NOMO-1 (cell line): Measurements from ENCODE around the gene OR2M4.
"Not testable (repeated sequence)": the region's sequence is repeated elsewhere in the genome, so short reads cannot be mapped to it uniquely, and the experiment has no call there.

Experiments used
- DNase-seq, 2 experiments: peaks; one replicate each; lab custom pipeline; 2025; ENCODE audit not compliant: unreplicated experiment in 2 of 2; lab: John Stamatoyannopoulos, UW

Gene OR2M4

GRCh38 chr1:248231117-248231516 is at the start of gene OR2M4:
Gene OR2M4 (plus strand): TSS chr1:248231417. CDS start chr1:248238929, 7,512 bp downstream.
- DNase-seq: no peak

GRCh38 chr1:248183996-248184395 is 47.2 kb upstream of the OR2M4 start:
- DNase-seq: no peak

DNA sequence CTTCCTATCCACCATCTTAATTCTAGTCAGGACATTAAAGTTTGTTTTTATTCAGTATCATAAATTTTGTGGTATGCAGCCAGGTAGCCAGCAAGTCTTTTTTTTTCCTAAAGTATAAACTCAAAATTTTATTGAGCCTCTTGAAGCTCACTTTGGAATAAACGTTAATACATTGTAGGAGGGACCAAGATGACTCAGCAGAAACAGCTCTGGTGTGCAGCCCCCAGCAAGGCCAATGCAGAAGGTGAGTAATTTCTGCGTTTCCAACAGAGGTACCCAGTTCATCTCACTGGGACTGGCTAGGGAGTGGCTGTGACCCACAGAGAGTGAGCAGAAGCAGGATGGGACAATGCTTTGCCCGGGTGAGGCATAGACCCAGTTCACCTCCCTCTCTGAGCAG is 43.9 kb upstream of the OR2M4 start:
- DNase-seq: no peak

DNA sequence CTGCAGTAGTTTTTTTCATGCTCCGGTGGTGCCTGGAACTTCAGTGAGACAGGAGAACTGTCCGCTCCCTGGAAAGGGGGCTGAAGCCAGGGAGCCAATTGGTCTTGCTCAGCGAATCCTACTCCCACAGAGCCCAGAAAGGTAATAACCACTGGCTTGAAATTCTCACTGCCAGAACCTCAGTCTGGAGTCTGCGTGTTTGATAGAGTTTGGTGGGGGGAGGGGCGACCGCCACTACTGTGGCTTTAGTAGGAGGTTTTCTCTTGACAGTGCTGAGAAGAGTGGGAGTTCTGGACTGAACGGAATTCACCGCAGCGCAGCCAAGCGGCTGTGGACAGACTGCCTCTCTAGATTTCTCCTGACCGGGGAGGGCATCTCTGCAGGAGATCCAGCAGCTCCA is 42.2 kb upstream of the OR2M4 start:
- DNase-seq: no peak

- DNase-seq: no peak
These were observed 37.1 kb upstream of the OR2M4 start for GRCh38 chr1:248194117-248194516.

DNA sequence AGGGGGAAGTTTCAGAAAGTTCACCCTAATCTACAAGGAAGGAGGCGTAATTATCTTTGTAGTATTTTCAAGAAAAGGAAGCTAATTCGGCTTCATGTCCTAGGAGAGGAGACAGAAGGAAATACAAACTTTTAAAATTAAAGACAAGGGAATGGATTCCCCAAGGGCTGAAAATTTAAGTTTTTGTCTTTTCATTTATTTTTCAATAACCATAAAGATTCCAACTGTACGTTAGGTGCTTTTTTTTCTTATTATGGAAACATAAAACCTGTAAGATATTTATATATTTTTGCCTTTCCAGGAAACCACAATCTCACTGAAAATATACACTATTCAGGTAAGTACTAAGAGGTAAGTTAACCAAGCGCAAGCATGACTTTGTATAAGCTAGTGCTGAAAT is 34.3 kb upstream of the OR2M4 start, which contains the start of gene OR2M3:
TSS of gene OR2M3 (plus strand) at position 301 of the 400 bp plus-strand sequence. CDS start 5,803 bp downstream, outside the sequence.
- no peak for DNase-seq

GRCh38 chr1:248215880-248216279 is 15.3 kb upstream of the OR2M4 start:
- no peak for DNase-seq

DNA sequence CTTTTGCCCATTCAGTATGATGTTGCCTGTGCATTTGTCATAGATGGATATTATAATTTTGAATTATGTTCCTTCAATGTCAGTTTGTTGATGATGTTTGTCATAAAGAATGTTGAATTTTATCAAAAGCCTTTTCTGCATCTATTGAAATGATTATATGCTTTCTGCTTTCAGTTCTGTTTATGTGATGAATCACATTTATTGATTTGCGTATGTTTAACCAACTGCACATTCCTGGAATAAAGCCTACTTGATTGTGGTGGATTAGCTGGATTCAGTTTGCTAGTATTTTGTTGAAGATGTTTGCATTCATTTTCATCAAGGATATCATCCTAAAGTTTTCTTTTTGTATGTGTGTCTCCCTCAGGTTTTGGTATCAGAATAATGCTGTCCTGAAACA is 5.7 kb upstream of the OR2M4 start:
- no peak for DNase-seq

- DNase-seq: no peak
These were observed 1.8 kb upstream of the OR2M4 start for GRCh38 chr1:248229360-248229908.

GRCh38 chr1:248239478-248239877 is 8.3 kb downstream of the OR2M4 start:
- DNase-seq: no peak

- peak; percentile 51 to 64 for DNase-seq
These were observed 12.0 kb downstream of the OR2M4 start for GRCh38 chr1:248243204-248243603.

GRCh38 chr1:248259309-248259708 is 28.1 kb downstream of the OR2M4 start:
- DNase-seq: not testable (repeated sequence)

- DNase-seq: no peak
These were observed 37.0 kb downstream of the OR2M4 start for GRCh38 chr1:248268178-248268577.

- not testable (repeated sequence) for DNase-seq
These were observed 42.0 kb downstream of the OR2M4 start for GRCh38 chr1:248273225-248273624.

DNA sequence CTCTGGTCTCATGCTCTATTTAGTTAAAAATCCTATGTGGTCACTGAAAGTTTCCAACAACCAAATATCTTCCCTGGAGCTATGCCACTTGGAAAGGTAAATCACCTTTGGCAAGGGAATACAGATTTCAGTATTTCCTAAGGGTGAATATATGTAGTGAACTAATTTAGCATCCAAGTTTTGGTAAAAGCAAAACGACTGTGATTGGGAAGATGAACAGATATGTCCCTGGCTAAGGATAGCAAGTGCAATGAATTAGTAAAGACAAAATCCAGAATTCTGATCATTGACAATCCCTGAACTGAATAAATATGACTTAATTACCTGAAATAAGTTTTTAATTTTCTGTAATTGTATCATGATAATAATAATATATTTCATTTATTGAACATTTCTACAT is 46.7 kb downstream of the OR2M4 start, which contains the start of gene OR2T33:
TSS of gene OR2T33 (minus strand) at position 101 of the 400 bp plus-strand sequence. CDS start 4,162 bp downstream, outside the sequence.
- DNase-seq: no peak

DNA sequence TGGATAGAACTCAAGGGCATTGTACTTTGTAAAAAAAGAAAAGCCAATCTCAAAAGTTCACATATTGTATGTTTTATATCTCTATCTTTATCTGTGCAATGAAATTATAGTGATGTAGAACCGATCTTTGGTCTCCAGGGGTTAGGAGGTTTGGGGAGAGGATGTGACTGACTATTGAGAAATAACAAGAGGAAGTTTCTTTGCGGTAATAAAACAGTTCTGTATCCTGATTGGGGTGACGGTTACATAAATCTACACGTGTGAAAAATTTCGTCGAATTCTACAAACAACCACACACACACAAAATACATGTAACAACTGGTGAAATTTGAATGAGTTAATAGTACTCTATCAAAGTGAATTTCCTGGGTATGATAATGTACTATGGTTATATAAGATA is 57.2 kb downstream of the OR2M4 start:
- DNase-seq: peak; percentile 32 to 78
